Endothelial cell of umbilical vein (primary cell): Measurements from ENCODE around the gene WNT8B. TPM values are rescaled to one million over a fixed set of nuclear protein-coding genes. Genes with fewer than 3 reads are reported as not detected.

Source experiments
- BruUV-seq: library from RNA; stranded (reverse); fragments of 400-500 nt; replicated peaks from 2 replicates; lab custom pipeline; 2021; lab: Mats Ljungman, UMichigan
- CTCF ChIA-PET: fragments of 300-600, 350-600 bp; sonication (Branson Sonifier 250); formaldehyde crosslinking; loops from one replicate; lab custom pipeline; 2021; ENCODE audit warnings: antibody characterized with exemption, inconsistent platforms; lab: Charles Lee
- POLR2A ChIA-PET: fragments of 300-600, 350-600 bp; sonication (Branson Sonifier 250); formaldehyde crosslinking; loops from one replicate; lab custom pipeline; 2021; ENCODE audit warnings: antibody characterized with exemption, inconsistent platforms; lab: Charles Lee
- DNase-seq: peaks from one replicate; pipeline ENCODE4 v3.0.0-alpha.2; 2011; ENCODE audit warnings: low read depth, low spot score
- FAIRE-seq: peaks from 2 replicates; lab custom pipeline; 2011; peaks lifted over from hg19 to GRCh38; lab: Jason Lieb, UNC
- H2AFZ ChIP-seq: 2 replicates; pipeline ENCODE4 v1.6.0; 2012; ENCODE audit warnings: low read depth, low read length, control low read depth, inconsistent platforms
- H3K27ac ChIP-seq: 2 replicates; pipeline ENCODE4 v1.5.1; 2011; ENCODE audit warnings: low read depth, mild to moderate bottlenecking, control low read depth, low read length, moderate library complexity; ENCODE audit not compliant: insufficient read depth
- H3K27me3 ChIP-seq, 2 experiments: 2 replicates each; pipeline versions ENCODE4 v1.6.0 to v1.6.1; 2011; ENCODE audit warnings: low read length in 2 of 2, mixed read lengths in 1 of 2; ENCODE audit not compliant: control insufficient read depth in 2 of 2, insufficient read depth in 2 of 2
- H3K36me3 ChIP-seq, 2 experiments: 2 replicates in 1 of 2; 3 replicates in 1 of 2; pipeline ENCODE4 v1.5.1; 2011; ENCODE audit warnings: low read length in 2 of 2, mild to moderate bottlenecking in 1 of 2, moderate library complexity in 1 of 2; ENCODE audit not compliant: control insufficient read depth in 2 of 2, insufficient read depth in 2 of 2; ENCODE audit errors: extremely low read depth in 1 of 2
- H3K4me1 ChIP-seq: 3 replicates; pipeline ENCODE4 v1.5.1; 2011; ENCODE audit warnings: mild to moderate bottlenecking, low read length; ENCODE audit not compliant: control insufficient read depth, insufficient read depth; ENCODE audit errors: extremely low read depth
- H3K4me2 ChIP-seq: 2 replicates; pipeline ENCODE4 v1.6.1; 2011; ENCODE audit warnings: low read length, control low read depth, mixed read lengths; ENCODE audit not compliant: insufficient read depth
- H3K4me3 ChIP-seq, 3 experiments: fragments of 200-600 bp in 1 of 3; sonication (generic), shearing (Covaris generic) in 1 of 3; replicated peaks in 1 of 3; 2 replicates each; pipeline ENCODE4 v1.5.1; 2011 to 2016; ENCODE audit warnings: control low read depth in 3 of 3, low read length in 3 of 3, mild to moderate bottlenecking in 2 of 3, inconsistent platforms in 1 of 3, low read depth in 1 of 3, moderate library complexity in 1 of 3; ENCODE audit not compliant: insufficient read depth in 1 of 3
- H3K79me2 ChIP-seq: 2 replicates; pipeline ENCODE4 v1.6.0; 2012; ENCODE audit warnings: low read length, inconsistent platforms; ENCODE audit not compliant: control insufficient read depth, insufficient read depth
- H3K9ac ChIP-seq: replicated peaks from 2 replicates; pipeline ENCODE3; 2011; ENCODE audit warnings: low read length, control low read depth; ENCODE audit not compliant: insufficient read depth; ENCODE audit errors: extremely low read depth
- H3K9me1 ChIP-seq: replicated peaks from 3 replicates; pipeline ENCODE4 v1.6.0; 2011; ENCODE audit warnings: mild to moderate bottlenecking, low read length; ENCODE audit not compliant: control insufficient read depth, insufficient read depth; ENCODE audit errors: extremely low read depth
- H3K9me3 ChIP-seq: replicated peaks from 2 replicates; pipeline ENCODE4 v1.5.1; 2012; ENCODE audit warnings: low read length, inconsistent platforms; ENCODE audit not compliant: control insufficient read depth, insufficient read depth
- H4K20me1 ChIP-seq: replicated peaks from 2 replicates; pipeline ENCODE3; 2011; ENCODE audit warnings: mild to moderate bottlenecking, low read length; ENCODE audit not compliant: control insufficient read depth, insufficient read depth; ENCODE audit errors: extremely low read depth
- CTCF ChIP-seq, 2 donors: IDR thresholded peaks; 1 replicate in 1 of 2; 2 replicates in 1 of 2; pipeline ENCODE4 v1.5.1; 2011; ENCODE audit warnings: low read length in 2 of 2, mild to moderate bottlenecking in 2 of 2, moderate library complexity in 2 of 2, control low read depth in 1 of 2, inconsistent platforms in 1 of 2, low read depth in 1 of 2; ENCODE audit not compliant: insufficient read depth in 1 of 2; ENCODE audit errors: extremely low read depth in 1 of 2
- EZH2 ChIP-seq: IDR thresholded peaks from 2 replicates; pipeline ENCODE4 v1.6.1; 2012; ENCODE audit warnings: borderline replicate concordance, low read depth, mild to moderate bottlenecking, moderate library complexity, low read length, inconsistent platforms; ENCODE audit not compliant: severe bottlenecking
- FOS ChIP-seq: IDR thresholded peaks from 2 replicates; pipeline ENCODE4 v1.6.1; 2011; ENCODE audit warnings: mild to moderate bottlenecking, low read length, moderate library complexity, borderline replicate concordance; ENCODE audit not compliant: insufficient read depth
- GATA2 ChIP-seq: IDR thresholded peaks from 2 replicates; pipeline ENCODE4 v1.7.0; 2011; ENCODE audit warnings: low read depth, mild to moderate bottlenecking, moderate library complexity, mixed read lengths, low read length; ENCODE audit not compliant: insufficient read length, insufficient read depth
- JUN ChIP-seq: IDR thresholded peaks from 2 replicates; pipeline ENCODE4 v1.6.1; 2011; ENCODE audit warnings: borderline replicate concordance, low read depth; ENCODE audit not compliant: insufficient read length, insufficient read depth
- MAX ChIP-seq: IDR thresholded peaks from 2 replicates; pipeline ENCODE4 v1.6.1; 2011; ENCODE audit not compliant: insufficient read depth, insufficient read length
- MYC ChIP-seq: IDR thresholded peaks from one replicate; pipeline ENCODE4 v1.6.1; 2011; ENCODE audit warnings: mild to moderate bottlenecking, low read depth, low read length
- POLR2A ChIP-seq: IDR thresholded peaks from 2 replicates; pipeline ENCODE4 v1.6.1; 2012; ENCODE audit warnings: low read depth, mild to moderate bottlenecking, control low read depth, low read length
- POLR2AphosphoS5 ChIP-seq: IDR thresholded peaks from 2 replicates; pipeline ENCODE4 v1.6.1; 2012; ENCODE audit warnings: low read depth, mild to moderate bottlenecking, control low read depth, low read length, moderate library complexity; ENCODE audit not compliant: insufficient read depth
- dilution Hi-C: fragments of 300-500 bp; cut with MboI; formaldehyde crosslinking; loops from one replicate; pipeline ENCODE4 v1.15.0; 2019; ENCODE audit warnings: low sequenced_read_pairs; ENCODE audit not compliant: extremely low pct_ligation_motif_present
- intact Hi-C: fragments of 100-400 bp; cut with micrococcal nuclease; formaldehyde crosslinking; loops from one replicate; pipeline ENCODE4 v1.10.0; 2022
- polyA plus RNA-seq, 4 experiments: library from polyadenylated mRNA; depleted of rRNA in 3 of 4; stranded (reverse) in 3 of 4; unstranded in 1 of 4; fragments of >200 nt; gene quantifications; 2 replicates each; pipeline versions ENCODE4 v1.2.1 to v1.2.3, GENCODE V29; 2011 to 2012; ENCODE audit warnings: missing spikeins in 1 of 4
- total RNA-seq: library from RNA; stranded (reverse); gene quantifications from 2 replicates; pipeline ENCODE4 v1.2.3, GENCODE V29; 2021

The WNT8B gene
- total and polyA plus RNA-seq, 2 donors (not counting 3 experiments of a cell fraction or from before 2014, with no cell fraction given): not detected

GRCh38 chr10:100509241-100509840 lies 46.5 kb downstream of the WNT8B start:
- ChIA-PET POLR2A (no interaction called here), CTCF (interaction anchor here (0.6 to 4.6 kb wide), 31 partner anchors 8 to 369 kb away, joined by 3 to 53 read pairs (median 7); partner anchors contain the start of genes HIF1AN and PKD2L1)
- Histone ChIP-seq H3K9ac (no peak overlapping the region), H3K9me1 (no peaks in the 10 kb centered on the region), H3K79me2 (no peaks in the 10 kb centered on the region), H2AFZ (no peak overlapping the region), H3K27ac (no peak overlapping the region), H3K9me3 (no peaks in the 10 kb centered on the region), H3K27me3 (no peaks in the 10 kb centered on the region), H4K20me1 (no peaks in the 10 kb centered on the region), H3K4me2 (no peak overlapping the region), H3K4me1 (no peaks in the 10 kb centered on the region), H3K36me3 (peaks cover 0 to 2% of the 10 kb centered on the region in 2 experiments), H3K4me3 (no peak overlapping the region)
- BruUV-seq: no TSS peak
- no peak for FAIRE-seq
- TF ChIP-seq GATA2 (no peak), MYC (no peak), FOS (no peak), POLR2AphosphoS5 (no peak), JUN (no peak), MAX (no peak), CTCF (IDR thresholded peaks at IDR 0.05; ENCODE audit: extremely low read depth in 1 of 2, insufficient read depth in 1 of 2, low read depth in 1 of 2, low read length in 2 of 2) (no peak), EZH2 (no peak), POLR2A (no peak)
- DNase-seq: no peak
- dilution Hi-C loops (no loop called here), intact Hi-C loops (no loop called here)
